HG02623 (cell line): ENCODE data around the gene PCED1B.
"Not testable (repeated sequence)": the region's sequence is repeated elsewhere in the genome, so short reads cannot be mapped to it uniquely, and the experiment has no call there.

ENCODE experiments used
- ATAC-seq: cut with Tn5 transposase; IDR thresholded peaks from one replicate; pipeline ENCODE4 v1.9.1; 2021; ENCODE audit warnings: moderate library complexity; ENCODE audit not compliant: unreplicated experiment

PCED1B gene

DNA sequence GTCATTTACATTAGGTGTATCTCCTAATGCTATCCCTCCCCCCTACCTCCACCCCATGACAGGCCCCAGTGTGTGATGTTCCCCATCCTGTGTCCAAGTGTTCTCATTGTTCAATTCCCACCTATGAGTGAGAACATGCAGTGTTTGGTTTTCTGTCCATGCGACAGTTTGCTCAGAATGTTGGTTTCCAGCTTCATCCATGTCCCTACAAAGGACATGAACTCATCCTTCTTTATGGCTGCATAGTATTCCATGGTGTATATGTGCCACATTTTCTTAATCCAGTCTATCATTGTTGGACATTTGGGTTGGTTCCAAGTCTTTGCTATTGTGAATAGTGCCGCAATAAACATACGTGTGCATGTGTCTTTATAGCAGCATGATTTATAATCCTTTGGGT lies 37.9 kb downstream of the PCED1B start:
- ATAC-seq: not testable (repeated sequence)

DNA sequence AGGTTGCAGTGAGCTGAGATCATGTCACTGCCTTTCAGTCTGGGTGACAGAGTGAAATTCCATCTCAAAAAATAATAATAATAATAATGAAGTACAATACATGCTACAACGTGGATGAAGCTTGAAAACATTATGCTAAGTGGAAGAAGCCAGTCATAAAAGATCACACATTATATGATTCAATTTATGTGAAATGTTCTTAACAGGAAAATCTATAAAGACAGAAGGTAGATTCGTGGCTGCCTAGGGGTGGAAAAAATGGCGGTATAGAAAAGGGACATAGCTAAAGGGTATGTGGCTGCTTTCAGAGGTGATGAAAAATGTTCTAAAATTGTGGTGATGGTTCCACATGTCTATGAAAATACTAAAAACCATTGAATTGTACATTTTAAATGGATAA lies 41.3 kb downstream of the PCED1B start:
- no peak for ATAC-seq

DNA sequence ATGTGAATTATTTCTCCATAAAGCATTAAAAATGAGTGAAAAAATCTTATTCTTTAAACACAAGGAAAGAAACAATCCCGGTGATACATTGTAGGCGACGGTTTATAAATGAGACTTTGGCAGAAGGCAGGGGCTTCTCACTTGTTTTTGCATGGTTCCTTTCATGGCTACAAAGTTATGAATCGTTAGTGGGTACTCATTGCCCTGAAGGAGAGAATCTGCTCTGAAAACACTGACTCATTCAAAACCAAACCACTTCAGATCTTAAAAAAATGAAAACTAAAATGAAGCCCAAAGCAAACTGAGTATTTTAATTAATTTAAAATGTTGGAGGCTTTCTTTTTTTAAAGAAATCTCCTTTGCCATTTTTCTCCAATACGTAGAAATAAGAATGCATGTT lies 41.7 kb downstream of the PCED1B start:
- ATAC-seq: no peak

GRCh38 chr12:47122602-47123001 lies 43.2 kb downstream of the PCED1B start:
- no peak for ATAC-seq

- ATAC-seq: no peak
Measured at GRCh38 chr12:47123730-47124129, 44.3 kb downstream of the PCED1B start.

GRCh38 chr12:47124451-47124850 lies 45.0 kb downstream of the PCED1B start:
- no peak for ATAC-seq

DNA sequence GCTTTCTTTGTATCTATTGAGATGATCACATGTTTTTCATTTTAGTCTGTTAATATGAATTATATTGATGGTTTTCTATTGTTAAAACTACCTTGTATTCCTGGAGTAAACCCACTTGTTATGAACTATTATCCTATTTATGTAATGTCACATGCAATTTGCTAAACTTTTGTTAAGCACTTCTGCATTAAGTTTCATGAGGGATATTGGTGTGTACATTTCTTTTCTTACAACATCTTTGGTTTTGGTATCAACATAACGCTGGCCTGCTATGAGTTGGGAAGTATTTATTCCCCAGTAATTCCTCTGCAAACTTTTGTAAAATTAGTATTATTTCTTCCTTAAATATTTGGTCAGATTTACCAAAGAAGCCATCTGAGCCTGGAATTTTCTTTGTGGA lies 46.8 kb downstream of the PCED1B start:
- no peak for ATAC-seq

DNA sequence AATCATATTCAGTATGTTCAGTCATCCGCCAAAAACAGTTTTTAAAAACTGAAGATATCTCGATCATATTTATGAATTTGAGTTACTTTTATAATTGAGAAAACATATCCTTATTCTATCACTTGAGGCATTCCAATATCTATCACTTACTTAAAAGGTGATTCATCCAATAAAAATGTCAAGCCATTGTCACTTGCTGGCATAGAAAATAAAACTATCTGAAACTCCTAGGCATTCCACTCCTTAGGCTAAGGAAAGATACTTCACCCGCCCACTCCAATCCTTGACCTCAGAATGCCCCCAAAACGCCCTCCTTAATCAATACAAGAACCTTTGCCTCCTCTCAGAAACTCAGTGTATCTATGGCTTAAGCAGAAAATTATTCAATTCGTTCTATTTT lies 51.6 kb downstream of the PCED1B start:
- ATAC-seq: no peak

DNA sequence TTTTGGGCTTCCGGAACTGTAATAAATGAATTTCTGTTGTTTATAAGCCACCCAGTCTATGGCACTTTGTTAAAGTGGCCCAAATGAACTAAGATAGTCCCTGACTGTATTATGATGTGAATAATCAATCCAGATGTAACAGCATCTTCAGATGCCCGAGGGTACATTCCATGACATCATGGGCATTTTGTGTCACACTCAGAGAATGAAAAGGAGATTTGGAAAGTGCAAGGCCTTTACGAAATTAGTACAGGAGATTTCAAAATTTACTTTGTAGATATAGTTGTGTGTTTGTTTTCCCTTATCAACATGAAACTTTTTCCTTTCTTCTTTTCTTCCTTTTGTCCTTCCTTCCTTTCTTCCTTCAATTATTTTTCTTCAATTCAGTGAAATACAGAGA lies 54.6 kb downstream of the PCED1B start:
- no peak for ATAC-seq

DNA sequence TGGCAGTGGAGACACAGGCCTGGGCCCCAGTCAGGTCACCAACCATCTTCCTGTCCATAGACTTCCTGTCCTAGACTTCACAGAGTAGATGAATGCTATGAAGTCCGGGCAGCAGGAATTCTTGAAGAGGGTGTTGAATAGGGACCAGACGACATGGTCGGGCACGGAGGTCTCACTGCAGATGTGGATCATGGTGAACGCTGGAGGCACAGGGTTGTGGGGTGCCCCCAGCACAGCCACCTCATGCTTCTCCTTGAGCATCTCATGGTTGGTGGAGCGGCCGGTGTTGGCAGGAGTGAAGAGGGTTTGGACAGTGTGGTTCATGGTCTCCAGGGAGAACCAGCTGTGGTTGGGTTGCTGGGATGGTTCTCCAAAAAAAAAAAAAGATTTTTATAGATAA lies 56.2 kb downstream of the PCED1B start:
- no peak for ATAC-seq

GRCh38 chr12:47139000-47139681 lies 59.7 kb downstream of the PCED1B start:
- ATAC-seq: no peak

- no peak for ATAC-seq
Measured at GRCh38 chr12:47141459-47141858, 62.0 kb downstream of the PCED1B start.

DNA sequence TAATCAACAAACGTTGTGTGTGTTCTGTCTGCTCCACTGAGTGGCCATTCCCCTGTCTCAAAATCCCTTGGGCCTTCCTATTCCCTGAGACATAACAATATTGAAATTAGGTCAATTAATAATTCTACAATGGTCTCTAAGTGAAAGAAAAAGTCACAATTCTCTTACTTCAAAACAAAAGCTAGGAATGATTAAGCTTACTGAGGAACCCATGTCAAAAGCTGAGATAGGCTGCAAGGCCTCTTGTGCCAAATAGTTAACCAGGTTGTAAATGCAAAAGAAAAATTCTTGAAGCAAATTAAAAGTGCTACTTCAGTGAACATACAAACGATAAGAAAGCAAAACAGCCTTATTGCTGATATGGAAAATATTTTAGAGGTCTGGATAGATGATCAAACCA lies 65.3 kb downstream of the PCED1B start:
- ATAC-seq: no peak

- no peak for ATAC-seq
Measured at GRCh38 chr12:47145188-47145587, 65.8 kb downstream of the PCED1B start.

- no peak for ATAC-seq
Measured at GRCh38 chr12:47147739-47148138, 68.3 kb downstream of the PCED1B start.

DNA sequence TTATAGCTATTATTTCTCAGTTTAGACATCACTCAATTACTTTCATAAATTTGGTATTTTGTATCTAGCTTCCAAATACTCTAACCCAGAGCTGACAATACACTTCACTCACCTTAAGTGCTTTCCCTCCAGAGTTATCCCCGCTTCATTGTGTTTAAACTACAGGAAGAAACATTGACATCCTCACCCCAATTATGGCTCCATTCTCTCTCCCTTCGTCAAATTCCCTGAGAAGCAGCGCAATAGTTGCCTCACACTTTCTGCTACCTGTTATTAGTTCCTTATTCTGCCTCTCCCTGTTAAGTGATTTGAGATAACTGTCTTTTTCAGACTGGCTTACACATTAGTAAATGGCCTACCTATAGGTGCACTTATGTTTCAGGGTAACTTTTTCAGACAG lies 69.7 kb downstream of the PCED1B start:
- ATAC-seq: no peak

DNA sequence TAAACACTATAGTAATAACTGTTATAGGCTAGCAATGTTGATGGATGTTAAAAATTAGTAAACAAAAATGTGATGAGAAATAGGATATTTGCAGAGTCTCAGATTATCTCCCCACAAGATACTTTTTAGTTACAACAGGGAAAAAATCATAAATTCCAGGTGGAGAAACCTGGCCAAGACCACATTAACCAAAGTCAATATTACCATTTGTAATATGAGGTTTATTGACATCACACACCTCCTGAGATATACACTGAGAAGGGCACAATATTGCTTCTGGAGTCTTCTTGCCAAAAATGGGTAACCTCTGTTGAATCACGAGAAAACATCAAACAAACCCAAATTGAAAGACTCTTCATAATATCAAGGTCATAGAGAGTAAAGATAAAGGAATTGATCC lies 72.7 kb downstream of the PCED1B start:
- ATAC-seq: no peak

- no peak for ATAC-seq
Measured at GRCh38 chr12:47155457-47156166, 76.2 kb downstream of the PCED1B start.

DNA sequence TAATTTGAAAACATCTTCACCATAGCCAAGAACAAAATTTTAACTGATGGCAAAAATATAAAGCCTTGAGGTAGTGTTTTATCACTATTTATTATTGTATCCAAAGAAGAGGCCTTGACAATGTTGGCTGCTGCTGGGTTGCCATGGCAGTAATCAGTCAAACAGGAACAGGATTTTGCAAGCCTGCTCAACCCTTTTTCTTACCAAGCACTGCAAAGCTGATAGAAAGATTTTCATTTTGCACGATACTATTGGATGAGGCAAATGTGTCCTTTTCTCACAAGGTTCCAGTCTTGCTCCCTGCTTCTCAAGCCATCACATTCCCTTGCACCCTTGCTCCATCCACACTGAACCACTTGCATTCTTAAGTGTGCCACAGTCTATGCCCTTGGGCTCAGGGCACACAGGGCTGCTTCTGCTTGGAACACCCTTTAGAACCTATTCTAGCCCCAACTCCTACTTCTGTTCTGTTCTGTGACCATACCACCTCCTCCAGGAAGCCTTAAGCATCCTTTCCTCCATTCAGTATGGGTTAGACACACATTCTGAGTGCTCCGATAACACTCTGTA lies 76.8 kb downstream of the PCED1B start:
- ATAC-seq: no peak

- ATAC-seq: no peak
Measured at GRCh38 chr12:47158792-47159191, 79.4 kb downstream of the PCED1B start.

DNA sequence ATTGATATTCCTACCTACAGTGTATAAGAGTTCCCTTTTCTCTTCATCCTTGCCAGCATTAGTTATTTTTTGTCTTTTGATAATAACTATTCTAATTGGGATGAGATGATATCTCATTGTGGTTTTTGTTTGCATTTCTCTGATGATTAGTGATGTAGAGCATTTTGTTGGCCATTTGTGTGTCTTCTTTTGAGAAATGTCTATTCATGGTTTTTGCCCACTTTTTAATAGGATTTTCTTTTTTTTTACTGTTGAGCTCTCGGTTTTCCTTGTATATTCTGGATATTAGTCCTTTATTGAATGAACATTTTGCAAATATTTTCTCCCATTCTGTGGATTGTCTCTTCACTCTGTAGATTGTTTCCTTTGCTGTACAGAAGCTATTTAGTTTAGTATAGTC lies 79.9 kb downstream of the PCED1B start:
- ATAC-seq: no peak
